Fibroblast of lung (primary cell): ENCODE results near the gene PAQR7. TPM values are rescaled to one million over a fixed set of nuclear protein-coding genes. Genes with fewer than 3 reads are reported as not detected.

Experiments used
- DNase-seq, 2 donors: peaks; one replicate each; pipeline versions ENCODE4 v3.0.0 to v3.0.0-alpha.2; 2010; ENCODE audit warnings: low read depth in 2 of 2
- H2AFZ ChIP-seq: 2 replicates; pipeline ENCODE4 v1.5.1; 2012; ENCODE audit warnings: low read length, control low read depth, inconsistent platforms
- H3K27ac ChIP-seq: 2 replicates; pipeline ENCODE4 v1.5.1; 2011; ENCODE audit warnings: low read length, control low read depth; ENCODE audit not compliant: insufficient read depth
- H3K27me3 ChIP-seq: 2 replicates; pipeline ENCODE4 v1.5.1; 2011; ENCODE audit warnings: mild to moderate bottlenecking, low read length; ENCODE audit not compliant: control insufficient read depth, insufficient read depth
- H3K36me3 ChIP-seq: 2 replicates; pipeline ENCODE4 v1.5.1; 2011; ENCODE audit warnings: low read length; ENCODE audit not compliant: control insufficient read depth, insufficient read depth
- H3K4me1 ChIP-seq: 2 replicates; pipeline ENCODE4 v1.5.1; 2011; ENCODE audit warnings: low read length; ENCODE audit not compliant: control insufficient read depth, insufficient read depth; ENCODE audit errors: extremely low read depth
- H3K4me2 ChIP-seq: 2 replicates; pipeline ENCODE4 v1.5.1; 2011; ENCODE audit warnings: low read length, control low read depth; ENCODE audit not compliant: insufficient read depth; ENCODE audit errors: extremely low read depth
- H3K4me3 ChIP-seq, 4 experiments: fragments of 200-600 bp in 1 of 4; sonication (generic) in 1 of 4; replicated peaks in 1 of 4; 2 replicates each; pipeline ENCODE4 v1.5.1; 2011 to 2016; ENCODE audit warnings: low read length in 4 of 4, low read depth in 3 of 4, mild to moderate bottlenecking in 3 of 4, control low read depth in 2 of 4, inconsistent platforms in 1 of 4, mixed read lengths in 1 of 4; ENCODE audit not compliant: insufficient read depth in 1 of 4; ENCODE audit errors: control extremely low read depth in 1 of 4
- H3K79me2 ChIP-seq: 2 replicates; pipeline ENCODE4 v1.5.1; 2012; ENCODE audit warnings: mild to moderate bottlenecking, low read length, inconsistent platforms; ENCODE audit not compliant: control insufficient read depth, insufficient read depth
- H3K9ac ChIP-seq: 2 replicates; pipeline ENCODE4 v1.5.1; 2011; ENCODE audit warnings: mild to moderate bottlenecking, low read length, control low read depth; ENCODE audit not compliant: insufficient read depth
- H3K9me3 ChIP-seq: 2 replicates; pipeline ENCODE4 v1.5.1; 2012; ENCODE audit warnings: low read depth, low read length; ENCODE audit not compliant: control insufficient read depth, insufficient read depth
- H4K20me1 ChIP-seq: 2 replicates; pipeline ENCODE4 v1.5.1; 2011; ENCODE audit warnings: low read length; ENCODE audit not compliant: control insufficient read depth, insufficient read depth; ENCODE audit errors: extremely low read depth
- EZH2 ChIP-seq: IDR thresholded peaks from 2 replicates; pipeline ENCODE4 v1.5.1; 2012; ENCODE audit warnings: low read length, control low read depth, mild to moderate bottlenecking; ENCODE audit errors: missing control alignments
- polyA plus RNA-seq, 2 donors: library from polyadenylated mRNA; depleted of rRNA in 1 of 2; stranded (reverse) in 1 of 2; unstranded in 1 of 2; fragments of >200 nt; gene quantifications; 2 replicates each; pipeline ENCODE4 v1.2.1, GENCODE V29; 2011 to 2012; ENCODE audit warnings: missing spikeins in 1 of 2
- total RNA-seq: library from RNA; depleted of rRNA; stranded (reverse); fragments of >200 nt; gene quantifications from 2 replicates; pipeline ENCODE4 v1.2.1, GENCODE V29; 2014
- TF ChIP-seq, protein P1 (sequence below), 2 donors: IDR thresholded peaks in 1 of 2; conservative IDR thresholded peaks in 1 of 2; 1 replicate in 1 of 2; 2 replicates in 1 of 2; pipeline ENCODE4 v1.5.1; 2011 to 2012; ENCODE audit warnings: low read length in 2 of 2, control low read depth in 1 of 2, inconsistent platforms in 1 of 2, low read depth in 1 of 2, mild to moderate bottlenecking in 1 of 2

PAQR7 gene
- total and polyA plus RNA-seq, 2 donors (not counting 1 experiment from before 2014, with no cell fraction given), result 12.8 to 15.9 TPM

DNA sequence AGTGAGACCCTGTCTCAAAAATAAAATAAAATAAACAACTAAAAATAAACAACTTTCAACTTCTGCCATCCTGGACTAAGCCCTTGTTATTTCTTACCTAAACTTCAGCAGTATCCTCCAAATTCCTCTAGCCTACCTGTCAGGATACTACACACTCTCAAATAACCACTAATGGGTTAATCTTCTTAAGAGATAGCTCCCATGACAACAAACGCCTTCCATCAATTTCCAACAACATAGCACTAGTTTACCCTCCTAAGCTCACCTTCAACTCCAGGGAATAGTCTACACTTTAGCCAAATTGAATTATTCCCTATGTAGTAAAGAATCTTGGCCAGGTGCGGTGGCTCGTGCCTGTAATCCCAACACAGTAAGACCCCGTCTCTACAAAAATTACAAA is 27.6 kb downstream of the PAQR7 start:
- Histone ChIP-seq H2AFZ (no peak overlapping the region), H3K27ac (no peak overlapping the region), H3K4me3 (no peak overlapping the region), H3K36me3 (no peaks in the 10 kb centered on the region), H3K9me3 (no peaks in the 10 kb centered on the region), H3K27me3 (no peaks in the 10 kb centered on the region), H3K79me2 (no peaks in the 10 kb centered on the region), H3K9ac (no peak overlapping the region), H4K20me1 (no peaks in the 10 kb centered on the region), H3K4me1 (no peaks in the 10 kb centered on the region), H3K4me2 (no peak overlapping the region)
- TF ChIP-seq EZH2, result no peak
- TF ChIP-seq, protein P1, sequence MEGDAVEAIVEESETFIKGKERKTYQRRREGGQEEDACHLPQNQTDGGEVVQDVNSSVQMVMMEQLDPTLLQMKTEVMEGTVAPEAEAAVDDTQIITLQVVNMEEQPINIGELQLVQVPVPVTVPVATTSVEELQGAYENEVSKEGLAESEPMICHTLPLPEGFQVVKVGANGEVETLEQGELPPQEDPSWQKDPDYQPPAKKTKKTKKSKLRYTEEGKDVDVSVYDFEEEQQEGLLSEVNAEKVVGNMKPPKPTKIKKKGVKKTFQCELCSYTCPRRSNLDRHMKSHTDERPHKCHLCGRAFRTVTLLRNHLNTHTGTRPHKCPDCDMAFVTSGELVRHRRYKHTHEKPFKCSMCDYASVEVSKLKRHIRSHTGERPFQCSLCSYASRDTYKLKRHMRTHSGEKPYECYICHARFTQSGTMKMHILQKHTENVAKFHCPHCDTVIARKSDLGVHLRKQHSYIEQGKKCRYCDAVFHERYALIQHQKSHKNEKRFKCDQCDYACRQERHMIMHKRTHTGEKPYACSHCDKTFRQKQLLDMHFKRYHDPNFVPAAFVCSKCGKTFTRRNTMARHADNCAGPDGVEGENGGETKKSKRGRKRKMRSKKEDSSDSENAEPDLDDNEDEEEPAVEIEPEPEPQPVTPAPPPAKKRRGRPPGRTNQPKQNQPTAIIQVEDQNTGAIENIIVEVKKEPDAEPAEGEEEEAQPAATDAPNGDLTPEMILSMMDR (conservative IDR thresholded peaks at IDR 0.05 in 1 of 2, IDR thresholded peaks at IDR 0.05 in 1 of 2; ENCODE audit: low read depth in 1 of 2, low read length in 2 of 2), result no peak
- no peak for DNase-seq

- Histone ChIP-seq H3K9ac (no peak overlapping the region), H3K36me3 (no peaks in the 10 kb centered on the region), H3K9me3 (no peaks in the 10 kb centered on the region), H3K4me3 (no peak overlapping the region), H3K27me3 (no peaks in the 10 kb centered on the region), H3K79me2 (no peaks in the 10 kb centered on the region), H3K4me1 (no peaks in the 10 kb centered on the region), H2AFZ (no peak overlapping the region), H3K27ac (no peak overlapping the region), H3K4me2 (no peak overlapping the region), H4K20me1 (no peaks in the 10 kb centered on the region)
- TF ChIP-seq EZH2, result no peak
- TF ChIP-seq, protein P1 (conservative IDR thresholded peaks at IDR 0.05 in 1 of 2, IDR thresholded peaks at IDR 0.05 in 1 of 2; ENCODE audit: low read depth in 1 of 2, low read length in 2 of 2), result no peak
- DNase-seq, result no peak
Observed at GRCh38 chr1:25845664-25846063, 29.8 kb downstream of the PAQR7 start.

DNA sequence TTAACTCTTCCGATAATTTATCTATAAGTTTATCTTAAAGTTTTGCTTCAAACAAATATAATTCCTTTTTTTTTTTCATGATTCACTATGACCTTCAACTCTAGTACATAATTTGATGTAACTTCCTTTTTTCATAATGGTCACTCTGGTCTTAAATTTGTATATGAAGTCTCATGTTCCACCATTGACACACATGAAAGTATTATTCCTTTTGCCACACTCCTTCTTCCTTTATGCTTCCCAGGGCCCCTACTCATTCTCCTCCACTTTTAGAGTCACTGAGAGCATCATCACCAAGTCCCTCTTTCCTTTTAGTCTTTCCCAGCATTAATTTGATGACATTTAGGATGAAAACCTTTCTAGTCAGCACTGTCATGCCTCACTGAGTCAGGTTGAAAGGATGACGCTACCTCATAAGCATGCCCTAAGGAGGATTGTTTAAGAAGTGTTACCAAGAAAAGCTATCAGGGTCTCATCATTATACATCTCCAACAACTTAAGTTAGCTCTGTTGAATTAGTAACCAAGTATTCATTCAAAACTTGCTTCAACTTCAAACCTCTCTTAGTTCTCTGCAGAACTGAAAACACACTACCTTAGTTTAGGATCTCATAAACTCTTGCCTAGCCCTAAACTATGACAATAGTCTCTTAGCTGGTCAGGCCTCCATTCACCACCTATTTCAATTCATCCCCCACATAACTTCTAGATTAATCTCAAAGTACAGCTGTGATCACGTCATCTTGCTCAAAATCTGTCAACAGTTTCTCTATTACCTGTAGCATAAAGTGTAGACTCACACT is 30.8 kb downstream of the PAQR7 start:
- no peak overlapping the region for H3K4me3 ChIP-seq
- H2AFZ ChIP-seq, result no peak overlapping the region
- H3K9ac ChIP-seq, result no peak overlapping the region
- no peaks in the 10 kb centered on the region for H3K9me3 ChIP-seq
- H4K20me1 ChIP-seq, result no peaks in the 10 kb centered on the region
- TF ChIP-seq, protein P1 (conservative IDR thresholded peaks at IDR 0.05 in 1 of 2, IDR thresholded peaks at IDR 0.05 in 1 of 2; ENCODE audit: low read depth in 1 of 2, low read length in 2 of 2), result no peak
- no peak for TF ChIP-seq EZH2
- no peak overlapping the region for H3K4me2 ChIP-seq
- no peak overlapping the region for H3K27ac ChIP-seq
- no peaks in the 10 kb centered on the region for H3K79me2 ChIP-seq
- no peaks in the 10 kb centered on the region for H3K36me3 ChIP-seq
- H3K27me3 ChIP-seq, result no peaks in the 10 kb centered on the region
- DNase-seq, result no peak
- no peaks in the 10 kb centered on the region for H3K4me1 ChIP-seq
